HTERT RPE-1 (cell line): ENCODE data around the gene CNBP.
"Not testable (repeated sequence)": the region's sequence is repeated elsewhere in the genome, so short reads cannot be mapped to it uniquely, and the experiment has no call there.

ENCODE experiments used
- in situ Hi-C: fragments of 300-500 bp; cut with MboI; formaldehyde crosslinking; loops from 4 replicates; pipeline ENCODE4 v1.14.3; 2020; ENCODE audit warnings: low sequenced_read_pairs

The CNBP gene

GRCh38 chr3:129185783-129186182, 2.1 kb upstream of the CNBP start:
- in situ Hi-C loops, result no loop called here

- in situ Hi-C loops, result not testable (repeated sequence)
Measured at GRCh38 chr3:129184784-129185542, 1.3 kb upstream of the CNBP start.

GRCh38 chr3:129184396-129184657, 631 bp upstream of the CNBP start:
- in situ Hi-C loops, result no loop called here

- in situ Hi-C loops, result no loop called here
Measured at GRCh38 chr3:129182390-129183185, 1.1 kb downstream of the CNBP start.

- in situ Hi-C loops, result no loop called here
Measured at GRCh38 chr3:129181819-129182218, 1.9 kb downstream of the CNBP start.

GRCh38 chr3:129180461-129180860, 3.2 kb downstream of the CNBP start:
- in situ Hi-C loops, result no loop called here

- in situ Hi-C loops, result no loop called here
Measured at GRCh38 chr3:129176051-129176450, 7.6 kb downstream of the CNBP start.

- in situ Hi-C loops, result no loop called here
Measured at GRCh38 chr3:129173725-129174124, 10.0 kb downstream of the CNBP start.

GRCh38 chr3:129173206-129173605, 10.5 kb downstream of the CNBP start:
- in situ Hi-C loops, result no loop called here

- in situ Hi-C loops, result no loop called here
Measured at GRCh38 chr3:129166579-129167332, 16.9 kb downstream of the CNBP start.

GRCh38 chr3:129165594-129165993, 18.1 kb downstream of the CNBP start:
- in situ Hi-C loops, result not testable (repeated sequence)

- in situ Hi-C loops, result no loop called here
Measured at GRCh38 chr3:129164500-129164899, 19.2 kb downstream of the CNBP start.

GRCh38 chr3:129162729-129163579, 20.7 kb downstream of the CNBP start:
- in situ Hi-C loops, result no loop called here

GRCh38 chr3:129161860-129162271, 21.8 kb downstream of the CNBP start:
- in situ Hi-C loops, result no loop called here

- in situ Hi-C loops, result no loop called here
Measured at GRCh38 chr3:129160891-129161859, 22.5 kb downstream of the CNBP start, which contains the start of gene ISY1. Gene ISY1 (minus strand): TSS chr3:129161063. CDS start chr3:129160975, 88 bp downstream.

GRCh38 chr3:129144786-129145185, 38.9 kb downstream of the CNBP start:
- in situ Hi-C loops, result no loop called here

- in situ Hi-C loops, result not testable (repeated sequence)
Measured at GRCh38 chr3:129141011-129141410, 42.7 kb downstream of the CNBP start.

GRCh38 chr3:129139911-129140310, 43.8 kb downstream of the CNBP start:
- in situ Hi-C loops, result no loop called here

GRCh38 chr3:129136275-129136674, 47.4 kb downstream of the CNBP start:
- in situ Hi-C loops, result not testable (repeated sequence)
